IPS-NIHi11 (cell line): ENCODE measurements around the gene RNF220.
"Not testable (repeated sequence)": the region's sequence is repeated elsewhere in the genome, so short reads cannot be mapped to it uniquely, and the experiment has no call there.

Experiments
- DNase-seq: peaks from one replicate; pipeline ENCODE4 v3.0.0; 2012; ENCODE audit warnings: mixed read lengths, low spot score

The RNF220 gene

DNA sequence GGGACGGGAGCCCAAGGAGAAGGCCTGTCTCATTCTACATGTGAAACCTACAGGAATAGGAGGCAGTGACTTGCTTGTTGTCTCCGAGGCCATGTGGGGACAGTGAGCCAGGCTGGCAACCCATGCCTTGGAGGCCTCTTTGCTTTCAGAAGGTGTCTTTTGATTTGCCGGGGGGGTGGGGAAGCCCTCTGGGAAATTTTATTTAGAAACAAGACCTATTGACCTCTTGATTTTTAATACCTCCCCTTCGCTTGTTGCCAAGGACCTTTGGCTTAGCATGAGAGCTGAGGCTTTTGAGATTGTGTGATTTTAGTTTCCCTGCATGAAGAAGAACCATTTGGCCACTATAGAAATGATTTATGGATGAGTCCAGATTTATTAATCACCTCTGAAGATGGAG is 273.6 kb downstream of the RNF220 start:
- no peak for DNase-seq

DNA sequence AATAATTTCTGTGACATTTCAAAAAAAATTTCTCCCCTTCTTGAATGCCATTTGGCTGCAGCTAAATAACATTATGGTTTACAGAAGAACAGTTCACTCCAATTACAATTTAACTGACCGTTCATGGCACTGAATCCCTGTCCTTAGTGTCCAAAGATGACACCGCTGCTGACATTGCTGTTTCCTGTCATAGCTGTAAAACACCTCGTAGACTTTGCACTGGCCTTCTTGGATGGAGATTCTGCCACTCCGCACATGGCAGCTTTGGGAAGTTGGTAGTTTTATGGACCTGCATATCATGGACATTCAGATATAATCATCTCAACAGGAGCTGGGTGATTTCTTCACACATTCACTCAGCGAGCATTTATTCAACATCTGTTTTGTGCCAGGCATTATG is 274.4 kb downstream of the RNF220 start:
- DNase-seq, result no peak

DNA sequence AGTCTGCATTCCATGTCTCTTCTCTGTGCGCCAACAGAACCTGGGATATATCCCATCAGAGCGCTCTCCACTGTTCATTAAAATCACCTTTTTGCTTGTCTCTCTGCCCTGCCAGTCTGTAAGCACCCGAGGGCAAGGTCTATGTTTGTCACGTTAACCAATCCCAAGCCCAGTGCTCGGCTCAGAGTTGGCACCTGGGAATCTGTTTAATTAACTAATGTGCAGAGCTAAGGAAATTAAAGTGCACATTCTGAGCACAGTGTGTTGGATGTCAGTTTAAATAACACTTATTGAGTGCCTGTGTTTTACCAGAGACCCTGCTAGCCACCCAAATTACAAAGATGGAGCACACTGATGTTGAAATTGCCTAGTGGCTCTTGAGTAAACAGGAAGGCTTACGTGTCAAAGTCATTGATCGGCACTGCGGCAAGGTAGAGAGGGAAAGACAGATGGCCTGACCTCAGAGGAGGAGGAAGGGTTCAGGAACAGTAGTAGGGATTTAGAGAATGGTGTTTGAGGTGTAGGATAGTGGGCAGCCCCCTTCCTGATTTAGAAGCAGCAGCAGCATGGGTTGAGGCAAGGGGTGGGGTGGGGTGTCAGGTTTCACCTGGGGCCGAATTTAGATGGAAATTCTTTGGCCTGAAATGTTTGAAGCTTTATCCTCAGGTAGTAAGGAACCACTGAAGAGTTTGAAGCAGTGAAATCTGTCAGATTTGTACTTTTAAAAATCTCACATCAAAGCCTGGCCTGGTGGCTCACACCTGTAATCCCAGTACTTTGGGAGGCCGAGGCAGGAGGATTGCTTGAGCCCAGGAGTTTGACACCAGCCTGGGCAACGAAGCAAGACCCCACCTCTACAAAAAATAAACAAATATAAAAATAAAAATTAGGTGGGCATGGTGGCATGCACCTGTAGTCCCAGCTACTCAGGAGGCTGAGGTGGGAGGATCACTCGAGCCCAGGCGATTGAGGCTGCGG is 277.1 kb downstream of the RNF220 start:
- peak; percentile 67 for DNase-seq

DNA sequence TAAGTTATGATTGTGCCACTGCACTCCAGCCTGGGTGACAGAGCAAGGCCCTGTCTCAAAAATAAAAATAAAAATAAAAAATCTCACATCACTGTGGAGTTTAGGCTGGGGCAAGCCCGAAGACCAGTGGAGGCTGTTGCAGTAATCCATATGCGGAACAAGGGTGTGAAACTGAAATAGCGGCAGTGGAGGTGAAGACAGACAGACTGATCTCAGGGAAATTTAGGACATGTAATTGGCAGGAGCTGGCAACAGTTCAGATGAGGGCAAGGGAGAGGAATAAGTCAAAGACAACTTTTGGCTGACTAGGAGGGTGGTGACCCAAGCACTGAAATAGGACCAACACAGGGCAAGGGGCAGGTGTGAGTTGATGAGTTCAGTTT is 277.8 kb downstream of the RNF220 start:
- no peak for DNase-seq

DNA sequence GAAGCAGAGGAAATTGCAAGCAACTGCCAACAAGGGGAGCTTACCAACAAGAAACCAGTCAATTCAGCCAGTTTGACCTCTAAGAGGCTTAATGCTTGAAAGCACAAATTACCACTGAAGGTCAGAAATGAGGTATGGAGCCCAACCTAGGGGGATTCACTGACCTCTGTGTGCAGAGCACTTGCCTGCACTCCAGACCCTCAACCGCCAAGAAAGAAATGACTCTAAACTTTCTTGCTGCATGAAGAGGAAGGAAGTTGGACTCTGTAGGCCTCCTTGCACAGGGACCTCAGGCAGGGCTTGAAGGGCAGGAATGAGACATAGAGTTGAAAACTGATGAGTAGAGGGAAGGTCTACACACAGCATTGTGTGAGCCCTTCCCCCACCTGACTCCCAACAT is 279.5 kb downstream of the RNF220 start:
- no peak for DNase-seq

DNA sequence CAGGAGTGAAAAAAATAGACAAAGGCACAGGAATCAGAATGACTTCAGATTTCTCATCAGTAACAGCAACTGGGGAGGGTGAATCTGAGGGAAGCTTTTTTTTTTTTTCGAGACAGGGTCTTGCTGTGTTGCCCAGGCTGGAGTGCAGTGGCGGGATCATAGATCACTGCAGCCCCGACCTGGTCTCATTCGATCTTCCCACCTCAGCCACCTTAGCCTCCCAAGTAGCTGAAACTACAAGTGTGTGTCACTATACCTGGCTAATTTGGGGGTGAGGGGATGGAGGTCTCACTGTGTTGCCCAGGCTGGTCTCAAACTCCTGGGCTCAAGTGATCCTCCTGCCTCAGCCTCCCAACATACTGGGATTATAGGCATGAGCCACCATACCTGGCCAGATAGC is 280.2 kb downstream of the RNF220 start:
- no peak for DNase-seq

DNA sequence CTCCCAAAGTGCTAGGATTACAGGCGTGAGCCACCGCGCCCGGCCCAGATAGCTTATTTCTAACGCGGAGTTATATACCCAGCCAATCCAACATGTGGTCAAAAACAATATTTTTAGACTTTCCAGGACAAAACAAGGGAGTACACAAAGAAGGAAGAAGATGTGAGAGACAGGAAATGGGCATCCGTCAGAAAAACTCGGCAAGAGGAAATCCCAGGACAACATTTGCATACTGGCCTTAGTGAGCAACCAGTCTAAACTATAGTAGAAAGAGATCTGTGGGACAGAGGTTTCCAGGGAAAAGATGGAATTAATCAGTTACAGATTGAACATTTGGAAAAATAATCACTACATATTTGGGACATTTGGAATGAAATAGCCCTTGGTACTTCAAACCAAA is 280.8 kb downstream of the RNF220 start:
- no peak for DNase-seq

- no peak for DNase-seq
These were observed 283.8 kb downstream of the RNF220 start for GRCh38 chr1:44688760-44689446.

GRCh38 chr1:44689447-44689765 is 284.4 kb downstream of the RNF220 start:
- no peak for DNase-seq

- DNase-seq, result no peak
These were observed 288.1 kb downstream of the RNF220 start for GRCh38 chr1:44693159-44693558.

GRCh38 chr1:44693900-44694299 is 288.8 kb downstream of the RNF220 start:
- DNase-seq, result no peak

GRCh38 chr1:44694863-44695478 is 289.9 kb downstream of the RNF220 start:
- no peak for DNase-seq

DNA sequence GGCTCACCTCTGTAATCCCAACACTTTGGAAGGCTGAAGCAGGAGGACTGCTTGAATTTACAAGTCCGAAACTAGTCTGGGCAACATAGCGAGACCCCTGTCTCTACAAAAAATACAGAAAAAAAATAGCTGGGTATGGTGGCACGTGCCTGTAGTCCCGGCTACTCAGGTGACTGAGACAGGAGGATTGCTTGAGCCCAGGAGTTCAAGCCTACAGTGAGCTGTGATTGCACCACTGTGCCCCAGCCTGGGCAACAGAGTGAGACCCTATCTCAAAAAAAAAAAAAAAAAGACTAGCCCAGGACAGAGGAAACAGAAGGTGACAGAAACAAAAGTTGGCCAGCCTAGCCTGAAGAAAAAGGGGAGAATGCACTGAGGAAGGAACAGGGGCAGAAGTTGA is 290.6 kb downstream of the RNF220 start:
- no peak for DNase-seq

GRCh38 chr1:44696101-44696500 is 291.0 kb downstream of the RNF220 start:
- DNase-seq, result no peak

- no peak for DNase-seq
These were observed 291.8 kb downstream of the RNF220 start for GRCh38 chr1:44696789-44697345.

- DNase-seq, result no peak
These were observed 293.1 kb downstream of the RNF220 start for GRCh38 chr1:44698138-44698537.

GRCh38 chr1:44699375-44699774 is 294.3 kb downstream of the RNF220 start:
- DNase-seq, result not testable (repeated sequence)

DNA sequence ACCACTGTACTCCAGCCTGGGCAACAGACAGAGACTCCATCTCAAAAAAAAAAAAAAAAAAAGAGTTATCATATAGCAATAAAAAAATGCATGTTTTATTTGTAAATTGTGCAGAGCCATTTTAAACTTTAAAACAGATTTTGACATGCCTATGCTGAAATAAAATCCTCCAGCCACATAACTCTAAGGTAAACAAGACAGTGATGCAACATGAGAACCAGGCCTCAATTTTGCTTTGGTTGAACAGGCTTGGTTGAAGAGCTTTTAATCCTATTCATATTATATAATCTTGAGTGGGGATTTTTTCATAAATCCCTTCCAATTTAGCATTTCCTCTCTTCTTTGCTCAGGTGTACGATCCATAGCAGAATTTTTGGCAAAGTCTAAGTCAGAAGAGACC is 295.5 kb downstream of the RNF220 start:
- no peak for DNase-seq

DNA sequence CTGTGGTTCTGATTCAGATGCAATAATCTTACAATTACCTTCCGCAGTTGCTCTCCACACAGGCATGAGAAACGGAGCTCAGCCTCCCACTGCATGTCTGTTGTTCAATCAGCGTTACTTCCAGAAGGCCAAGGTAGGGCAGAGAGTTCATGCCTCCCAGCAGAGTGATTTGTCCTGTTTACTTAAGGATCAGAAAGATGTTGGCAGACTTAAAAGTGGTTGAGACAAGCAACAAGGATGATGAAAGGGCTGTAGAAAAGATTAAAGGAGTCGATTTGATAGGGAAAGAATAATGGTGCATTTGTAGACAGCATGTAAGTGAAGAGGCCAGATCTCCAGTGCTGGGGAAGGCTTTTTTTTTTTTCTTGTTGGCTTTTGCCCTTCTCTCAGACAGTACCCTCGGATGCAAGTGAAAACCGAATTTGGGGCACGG is 296.1 kb downstream of the RNF220 start:
- no peak for DNase-seq
